GM23338 (cell line): Measurements from ENCODE around the gene GDAP1L1.

ENCODE experiments used
- CREB1 ChIP-seq: fragments of 250-450 bp; sonication (Bioruptor Pico); IDR thresholded peaks from 2 replicates; pipeline ENCODE4 v1.5.0; 2020; ENCODE audit warnings: low read depth, mild to moderate bottlenecking, moderate library complexity
- CTCF ChIP-seq, 2 experiments: fragments of 200-600 bp in 1 of 2; sonication (generic) in 1 of 2; conservative IDR thresholded peaks; 2 replicates each; pipeline versions ENCODE4 v1.5.1 to v1.6.1; 2016 to 2017; ENCODE audit warnings: antibody characterized with exemption in 2 of 2, low read depth in 2 of 2, mild to moderate bottlenecking in 2 of 2, moderate library complexity in 1 of 2
- ETS1 ChIP-seq: IDR thresholded peaks from 2 replicates; pipeline ENCODE4 v1.6.1; 2016; ENCODE audit warnings: antibody characterized with exemption
- EZH2 ChIP-seq: fragments of 200-600 bp; sonication (generic); IDR thresholded peaks from one replicate; pipeline ENCODE4 v1.8.0; 2017; ENCODE audit warnings: antibody characterized with exemption, mild to moderate bottlenecking, low read depth; ENCODE audit not compliant: unreplicated experiment
- EZH2phosphoT487 ChIP-seq: fragments of 200-600 bp; sonication (generic); IDR thresholded peaks from one replicate; pipeline ENCODE4 v1.8.1; 2018; ENCODE audit warnings: antibody characterized with exemption; ENCODE audit not compliant: unreplicated experiment
- JUNB ChIP-seq: IDR thresholded peaks from one replicate; pipeline ENCODE4 v1.6.1; 2016; ENCODE audit warnings: antibody characterized with exemption; ENCODE audit not compliant: unreplicated experiment
- POLR2AphosphoS5 ChIP-seq: IDR thresholded peaks from 2 replicates; pipeline ENCODE4 v1.6.1; 2016; ENCODE audit warnings: antibody characterized with exemption, low read depth
- ZNF114 ChIP-seq: fragments of 250-450 bp; sonication (Bioruptor Pico); IDR thresholded peaks from 2 replicates; pipeline ENCODE4 v1.5.0; 2020; ENCODE audit warnings: mild to moderate bottlenecking, moderate library complexity
- ZNF331 ChIP-seq: fragments of 250-450 bp; sonication (Bioruptor Pico); IDR thresholded peaks from 2 replicates; pipeline ENCODE4 v1.5.0; 2020; ENCODE audit warnings: low read depth, mild to moderate bottlenecking, moderate library complexity
- ZNF462 ChIP-seq: fragments of 250-450 bp; sonication (Bioruptor Pico); IDR thresholded peaks from 2 replicates; pipeline ENCODE4 v1.5.0; 2020; ENCODE audit warnings: mild to moderate bottlenecking, moderate library complexity
- TF ChIP-seq, protein P1 (sequence below): IDR thresholded peaks from one replicate; pipeline ENCODE4 v1.6.1; 2018; ENCODE audit warnings: antibody characterized with exemption; ENCODE audit not compliant: unreplicated experiment

DNA sequence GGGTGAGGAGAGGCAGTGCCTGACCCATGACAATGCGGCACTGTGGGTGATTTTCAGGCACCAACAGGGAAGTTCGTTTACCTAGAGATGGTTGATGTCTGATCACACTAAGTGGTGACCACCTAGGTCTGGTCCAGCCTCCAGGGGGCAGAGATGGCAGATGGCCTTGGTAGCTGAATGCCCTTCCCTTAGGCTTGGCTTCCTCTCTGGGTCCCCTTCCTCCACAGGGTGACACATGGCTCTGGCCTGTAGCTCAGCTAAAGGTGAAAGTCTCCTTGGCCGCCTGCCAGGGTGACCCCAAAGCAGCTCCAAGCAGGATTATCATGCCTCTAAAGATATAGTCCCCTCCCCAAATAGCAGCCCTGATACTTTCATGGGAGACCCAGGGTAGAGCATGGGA is 6.4 kb downstream of the GDAP1L1 start:
- TF ChIP-seq CTCF (conservative IDR thresholded peaks at IDR 0.05; ENCODE audit: low read depth in 2 of 2) (peak; percentile 24 to 30; a peak in 2 of 4 replicates), CREB1 (no peak), POLR2AphosphoS5 (no peak), EZH2 (no peak), ZNF462 (CRISPR knock-in tag) (no peak), EZH2phosphoT487 (no peak), JUNB (no peak), ZNF331 (CRISPR knock-in tag) (no peak), ZNF114 (CRISPR knock-in tag) (no peak), ETS1 (no peak)
- TF ChIP-seq, protein P1, sequence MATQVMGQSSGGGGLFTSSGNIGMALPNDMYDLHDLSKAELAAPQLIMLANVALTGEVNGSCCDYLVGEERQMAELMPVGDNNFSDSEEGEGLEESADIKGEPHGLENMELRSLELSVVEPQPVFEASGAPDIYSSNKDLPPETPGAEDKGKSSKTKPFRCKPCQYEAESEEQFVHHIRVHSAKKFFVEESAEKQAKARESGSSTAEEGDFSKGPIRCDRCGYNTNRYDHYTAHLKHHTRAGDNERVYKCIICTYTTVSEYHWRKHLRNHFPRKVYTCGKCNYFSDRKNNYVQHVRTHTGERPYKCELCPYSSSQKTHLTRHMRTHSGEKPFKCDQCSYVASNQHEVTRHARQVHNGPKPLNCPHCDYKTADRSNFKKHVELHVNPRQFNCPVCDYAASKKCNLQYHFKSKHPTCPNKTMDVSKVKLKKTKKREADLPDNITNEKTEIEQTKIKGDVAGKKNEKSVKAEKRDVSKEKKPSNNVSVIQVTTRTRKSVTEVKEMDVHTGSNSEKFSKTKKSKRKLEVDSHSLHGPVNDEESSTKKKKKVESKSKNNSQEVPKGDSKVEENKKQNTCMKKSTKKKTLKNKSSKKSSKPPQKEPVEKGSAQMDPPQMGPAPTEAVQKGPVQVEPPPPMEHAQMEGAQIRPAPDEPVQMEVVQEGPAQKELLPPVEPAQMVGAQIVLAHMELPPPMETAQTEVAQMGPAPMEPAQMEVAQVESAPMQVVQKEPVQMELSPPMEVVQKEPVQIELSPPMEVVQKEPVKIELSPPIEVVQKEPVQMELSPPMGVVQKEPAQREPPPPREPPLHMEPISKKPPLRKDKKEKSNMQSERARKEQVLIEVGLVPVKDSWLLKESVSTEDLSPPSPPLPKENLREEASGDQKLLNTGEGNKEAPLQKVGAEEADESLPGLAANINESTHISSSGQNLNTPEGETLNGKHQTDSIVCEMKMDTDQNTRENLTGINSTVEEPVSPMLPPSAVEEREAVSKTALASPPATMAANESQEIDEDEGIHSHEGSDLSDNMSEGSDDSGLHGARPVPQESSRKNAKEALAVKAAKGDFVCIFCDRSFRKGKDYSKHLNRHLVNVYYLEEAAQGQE: no peak
